GM12878 (cell line): ENCODE data around the gene LIN7B.

ENCODE experiments used
- EP300 ChIP-seq, 2 experiments: fragments of 150-350 bp in 1 of 2; IDR thresholded peaks; 2 replicates each; pipeline ENCODE4 v1.6.1; 2011 to 2012; ENCODE audit warnings: low read depth in 2 of 2, low read length in 2 of 2, borderline replicate concordance in 1 of 2, improper control_type of control experiment in 1 of 2, inconsistent platforms in 1 of 2; ENCODE audit not compliant: control insufficient read depth in 1 of 2
- HCFC1 ChIP-seq: fragments of 150-350 bp; IDR thresholded peaks from 2 replicates; pipeline ENCODE4 v1.6.1; 2014; ENCODE audit warnings: low read length
- KDM1A ChIP-seq: fragments of 200-600 bp; sonication (generic); IDR thresholded peaks from 2 replicates; pipeline ENCODE4 v1.6.1; 2016; ENCODE audit warnings: borderline replicate concordance
- MXI1 ChIP-seq: fragments of 150-350 bp; IDR thresholded peaks from 2 replicates; pipeline ENCODE4 v1.6.1; 2011; ENCODE audit warnings: low read depth, mild to moderate bottlenecking, inconsistent platforms, low read length, improper control_type of control experiment
- MYC ChIP-seq: IDR thresholded peaks from 2 replicates; pipeline ENCODE4 v1.6.1; 2011; ENCODE audit warnings: mild to moderate bottlenecking, low read length, moderate library complexity, inconsistent platforms; ENCODE audit not compliant: insufficient read depth, insufficient replicate concordance, insufficient read length, severe bottlenecking
- NFIC ChIP-seq: IDR thresholded peaks from 2 replicates; pipeline ENCODE4 v1.6.1; 2012; ENCODE audit warnings: low read depth, mild to moderate bottlenecking, inconsistent platforms, low read length, moderate library complexity
- RAD21 ChIP-seq: IDR thresholded peaks from 2 replicates; pipeline ENCODE4 v1.6.1; 2011; ENCODE audit warnings: mild to moderate bottlenecking, low read depth, low read length, moderate library complexity; ENCODE audit not compliant: insufficient read depth
- SUZ12 ChIP-seq: fragments of 200-600 bp; sonication (generic); IDR thresholded peaks from one replicate; pipeline ENCODE4 v1.6.1; 2018; ENCODE audit warnings: antibody characterized with exemption, mild to moderate bottlenecking; ENCODE audit not compliant: unreplicated experiment
- TBL1XR1 ChIP-seq: IDR thresholded peaks from 2 replicates; pipeline ENCODE4 v1.6.1; 2012; ENCODE audit warnings: low read depth, low read length, improper control_type of control experiment
- TF ChIP-seq, protein P1 (sequence below), 3 experiments: IDR thresholded peaks in 2 of 3; conservative IDR thresholded peaks in 1 of 3; 2 replicates each; pipeline ENCODE4 v1.5.1; 2011; ENCODE audit warnings: low read depth in 3 of 3, low read length in 3 of 3, mild to moderate bottlenecking in 3 of 3, control low read depth in 2 of 3, moderate library complexity in 2 of 3, inconsistent platforms in 1 of 3, mixed read lengths in 1 of 3; ENCODE audit not compliant: control insufficient read depth in 2 of 3, insufficient read depth in 1 of 3; ENCODE audit errors: extremely low read depth in 1 of 3
- TF ChIP-seq, protein P2 (sequence below): IDR thresholded peaks from 2 replicates; pipeline ENCODE4 v1.6.1; 2011; ENCODE audit warnings: borderline replicate concordance, low read depth, mild to moderate bottlenecking, moderate library complexity, mixed read lengths, low read length; ENCODE audit not compliant: insufficient read depth; ENCODE audit errors: extremely low read length
- TF ChIP-seq, protein P3 (sequence below): IDR thresholded peaks from 2 replicates; pipeline ENCODE4 v1.6.1; 2012; ENCODE audit warnings: low read depth, low read length, improper control_type of control experiment

DNA sequence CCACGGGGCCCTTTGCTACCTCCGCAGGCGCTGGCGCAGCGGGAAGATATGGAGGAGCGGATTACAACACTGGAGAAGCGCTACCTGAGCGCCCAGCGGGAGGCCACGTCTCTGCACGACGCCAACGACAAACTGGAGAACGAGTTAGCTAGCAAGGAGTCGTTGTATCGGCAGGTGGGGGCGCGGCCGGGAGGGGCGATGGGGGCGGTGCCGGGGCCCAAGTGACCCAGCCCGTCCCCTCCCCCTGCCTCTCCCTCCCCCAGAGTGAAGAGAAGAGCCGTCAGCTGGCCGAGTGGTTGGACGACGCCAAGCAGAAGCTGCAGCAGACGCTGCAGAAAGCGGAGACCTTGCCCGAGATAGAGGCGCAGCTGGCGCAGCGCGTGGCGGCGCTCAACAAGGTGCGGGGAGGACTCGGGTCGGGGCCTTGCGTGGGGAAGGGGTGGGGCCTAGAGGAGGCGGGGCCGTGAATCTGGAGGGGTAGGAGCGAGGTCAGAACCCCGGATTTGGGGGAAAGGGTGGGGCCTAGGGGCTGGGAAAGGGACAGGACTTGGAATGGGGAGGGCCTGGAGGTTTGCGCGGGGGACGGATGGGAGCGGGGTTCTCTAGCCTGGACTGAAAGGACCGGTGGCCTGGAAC is 18.9 kb downstream of the LIN7B start:
- TF ChIP-seq KDM1A = no peak
- TF ChIP-seq, protein P1, sequence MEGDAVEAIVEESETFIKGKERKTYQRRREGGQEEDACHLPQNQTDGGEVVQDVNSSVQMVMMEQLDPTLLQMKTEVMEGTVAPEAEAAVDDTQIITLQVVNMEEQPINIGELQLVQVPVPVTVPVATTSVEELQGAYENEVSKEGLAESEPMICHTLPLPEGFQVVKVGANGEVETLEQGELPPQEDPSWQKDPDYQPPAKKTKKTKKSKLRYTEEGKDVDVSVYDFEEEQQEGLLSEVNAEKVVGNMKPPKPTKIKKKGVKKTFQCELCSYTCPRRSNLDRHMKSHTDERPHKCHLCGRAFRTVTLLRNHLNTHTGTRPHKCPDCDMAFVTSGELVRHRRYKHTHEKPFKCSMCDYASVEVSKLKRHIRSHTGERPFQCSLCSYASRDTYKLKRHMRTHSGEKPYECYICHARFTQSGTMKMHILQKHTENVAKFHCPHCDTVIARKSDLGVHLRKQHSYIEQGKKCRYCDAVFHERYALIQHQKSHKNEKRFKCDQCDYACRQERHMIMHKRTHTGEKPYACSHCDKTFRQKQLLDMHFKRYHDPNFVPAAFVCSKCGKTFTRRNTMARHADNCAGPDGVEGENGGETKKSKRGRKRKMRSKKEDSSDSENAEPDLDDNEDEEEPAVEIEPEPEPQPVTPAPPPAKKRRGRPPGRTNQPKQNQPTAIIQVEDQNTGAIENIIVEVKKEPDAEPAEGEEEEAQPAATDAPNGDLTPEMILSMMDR (IDR thresholded peaks at IDR 0.05 in 2 of 3, conservative IDR thresholded peaks at IDR 0.05 in 1 of 3; ENCODE audit: control insufficient read depth in 2 of 3, extremely low read depth in 1 of 3, insufficient read depth in 1 of 3, low read depth in 3 of 3, low read length in 3 of 3) = no peak
- TF ChIP-seq, protein P2, sequence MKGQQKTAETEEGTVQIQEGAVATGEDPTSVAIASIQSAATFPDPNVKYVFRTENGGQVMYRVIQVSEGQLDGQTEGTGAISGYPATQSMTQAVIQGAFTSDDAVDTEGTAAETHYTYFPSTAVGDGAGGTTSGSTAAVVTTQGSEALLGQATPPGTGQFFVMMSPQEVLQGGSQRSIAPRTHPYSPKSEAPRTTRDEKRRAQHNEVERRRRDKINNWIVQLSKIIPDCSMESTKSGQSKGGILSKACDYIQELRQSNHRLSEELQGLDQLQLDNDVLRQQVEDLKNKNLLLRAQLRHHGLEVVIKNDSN = no peak
- TF ChIP-seq TBL1XR1 = no peak
- no peak for TF ChIP-seq MYC
- no peak for TF ChIP-seq EP300 (IDR thresholded peaks at IDR 0.05; ENCODE audit: borderline replicate concordance in 1 of 2, control insufficient read depth in 1 of 2, low read depth in 2 of 2, low read length in 2 of 2)
- no peak for TF ChIP-seq RAD21
- TF ChIP-seq NFIC = no peak
- TF ChIP-seq HCFC1 = no peak
- TF ChIP-seq, protein P3, sequence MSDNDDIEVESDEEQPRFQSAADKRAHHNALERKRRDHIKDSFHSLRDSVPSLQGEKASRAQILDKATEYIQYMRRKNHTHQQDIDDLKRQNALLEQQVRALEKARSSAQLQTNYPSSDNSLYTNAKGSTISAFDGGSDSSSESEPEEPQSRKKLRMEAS = no peak
- TF ChIP-seq MXI1 = no peak
- no peak for TF ChIP-seq SUZ12
